Measurements from ENCODE around the gene RB1.

RB1 gene

DNA sequence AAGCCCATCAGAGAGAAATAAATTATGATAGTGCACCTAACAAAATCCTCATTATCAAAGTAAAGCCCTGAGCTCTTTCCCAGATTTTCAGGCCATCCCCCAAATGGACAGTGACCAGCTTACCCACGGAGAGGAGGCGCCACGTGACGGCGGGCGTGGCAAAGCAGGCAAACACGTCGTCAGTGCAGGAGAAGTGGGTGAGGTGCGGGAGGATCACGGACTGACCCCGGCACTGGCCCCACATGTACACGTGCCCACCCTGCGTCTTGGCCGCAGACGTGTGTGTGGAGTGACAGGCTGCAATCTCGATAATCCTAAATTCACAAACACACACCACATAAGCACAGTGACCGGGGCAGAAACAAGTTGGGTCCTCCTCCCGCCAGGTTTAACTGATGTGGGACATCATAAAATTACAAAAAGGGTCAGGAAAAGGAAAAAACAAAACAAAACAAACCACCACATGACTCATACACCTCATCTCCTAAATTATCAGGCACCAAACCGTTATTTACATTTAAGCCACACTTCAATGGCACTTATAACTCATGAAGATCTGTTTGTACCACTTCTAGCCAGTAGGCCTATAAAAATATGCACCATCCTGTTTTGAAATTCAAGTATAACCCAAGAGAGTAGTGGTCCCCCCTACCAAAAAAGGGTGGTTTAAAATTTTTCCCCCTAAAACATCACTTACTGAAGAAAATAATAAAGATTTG is 199.2 kb downstream of the RB1 start:
- DNase-seq: no peak

DNA sequence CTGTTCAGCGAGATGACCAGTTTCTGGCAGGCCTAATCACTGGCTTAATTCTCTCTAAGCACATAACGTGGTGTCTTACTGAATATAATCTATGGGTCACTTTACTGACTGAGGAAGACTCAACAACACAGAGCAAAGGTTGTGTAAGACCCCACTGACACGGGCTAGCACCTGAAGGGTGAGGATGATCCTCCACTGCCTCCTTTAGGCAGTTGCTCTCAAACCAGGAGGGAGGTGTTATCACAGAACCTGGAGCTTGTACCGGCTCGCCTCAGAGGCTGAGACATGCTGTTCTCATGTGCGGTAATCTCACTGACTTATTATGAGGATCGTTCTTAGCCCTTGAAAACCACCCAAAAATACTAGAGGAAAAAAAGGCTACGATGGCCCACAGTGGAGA is 201.1 kb downstream of the RB1 start:
- no peak for DNase-seq

DNA sequence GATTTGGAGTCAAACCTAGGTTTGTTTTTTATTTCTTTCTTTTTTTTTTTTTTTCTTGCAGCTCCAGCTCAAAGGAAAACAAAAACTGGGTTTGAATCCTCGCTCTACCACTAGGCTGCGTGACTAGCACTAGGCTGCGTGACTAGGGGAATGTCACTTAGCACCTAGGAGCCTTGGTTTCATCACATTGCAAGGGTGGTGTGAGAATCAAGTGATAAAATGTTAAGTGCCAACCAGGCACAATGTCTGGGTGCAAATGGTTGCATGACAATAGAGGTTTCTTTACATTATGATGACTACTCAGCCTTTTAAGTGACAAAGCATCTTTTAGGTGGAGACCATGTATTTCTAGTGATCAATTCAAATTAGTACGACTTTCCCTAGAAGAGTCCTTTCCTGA is 201.5 kb downstream of the RB1 start:
- DNase-seq: peak; percentile 34

DNA sequence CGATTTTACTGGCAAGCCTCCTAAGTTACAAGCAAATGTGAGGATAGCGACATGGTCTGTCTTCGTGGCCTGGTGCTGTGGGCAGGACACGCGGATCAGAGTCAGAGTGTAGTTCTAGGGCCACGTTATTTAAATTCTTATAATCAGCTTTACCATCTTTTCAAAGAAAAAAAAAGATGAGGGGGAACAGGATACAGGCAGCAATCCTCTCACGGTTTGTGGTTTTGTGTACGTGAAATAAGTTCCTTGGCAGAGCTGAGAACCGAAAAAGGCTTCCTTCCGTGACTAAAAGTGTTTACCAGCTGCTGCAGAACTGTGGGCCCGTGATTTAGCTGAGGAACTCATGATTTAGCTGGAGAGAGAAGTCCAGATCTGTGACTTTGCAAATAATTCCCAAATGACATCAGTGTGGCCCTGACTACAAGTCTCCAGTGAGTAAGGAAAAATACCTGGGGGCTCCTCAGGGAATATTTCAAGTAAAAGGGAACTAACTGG is 202.1 kb downstream of the RB1 start:
- DNase-seq: peak; percentile 53

DNA sequence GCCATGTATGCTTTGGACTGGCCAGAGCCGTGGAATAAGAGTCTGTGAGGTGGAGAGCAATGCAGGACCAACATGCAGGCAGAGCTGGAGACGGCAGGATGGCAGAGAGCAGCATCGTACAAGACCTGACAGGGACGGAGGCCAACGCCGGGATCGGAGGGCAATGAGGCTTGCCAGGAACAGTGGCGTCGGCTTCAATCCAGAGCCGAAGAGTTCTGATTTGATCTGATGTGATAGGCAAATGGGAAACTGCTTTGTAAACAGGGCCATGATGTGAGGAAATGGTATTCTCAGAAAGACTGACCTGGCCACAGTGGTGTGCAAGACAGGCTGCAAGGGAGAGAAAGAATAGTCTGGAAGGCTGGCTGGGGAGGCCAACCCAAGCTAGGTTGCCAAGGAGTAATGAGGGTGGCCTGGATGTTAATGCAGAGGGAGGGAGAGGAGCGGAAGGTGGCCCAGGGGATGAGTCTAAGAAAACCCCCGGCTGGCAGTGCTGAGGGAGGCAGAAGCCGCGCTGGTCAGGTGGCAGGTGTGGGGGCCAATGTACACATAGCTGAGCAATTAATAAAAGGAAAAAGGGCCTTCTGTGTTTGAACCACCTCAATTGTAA is 202.6 kb downstream of the RB1 start:
- no peak for DNase-seq

DNA sequence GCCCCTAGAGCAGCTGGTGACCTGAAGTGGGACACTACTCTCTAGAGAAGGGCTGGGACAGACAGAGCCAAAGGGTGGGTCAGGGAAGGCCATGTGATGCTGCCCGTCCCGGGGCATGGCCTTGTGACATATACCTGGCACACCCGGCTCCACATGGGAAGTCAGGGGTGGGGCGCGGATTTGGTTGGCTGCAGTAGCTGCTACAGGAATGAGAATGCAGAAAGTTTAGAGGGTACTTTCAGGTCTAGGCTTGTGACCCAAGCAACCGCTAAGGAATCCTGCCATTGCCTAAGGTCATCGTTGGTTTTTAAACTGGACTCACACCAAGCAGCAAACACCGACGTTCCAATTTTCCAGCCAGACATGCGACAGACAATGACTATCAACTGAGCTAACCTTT is 203.5 kb downstream of the RB1 start:
- no peak for DNase-seq

DNA sequence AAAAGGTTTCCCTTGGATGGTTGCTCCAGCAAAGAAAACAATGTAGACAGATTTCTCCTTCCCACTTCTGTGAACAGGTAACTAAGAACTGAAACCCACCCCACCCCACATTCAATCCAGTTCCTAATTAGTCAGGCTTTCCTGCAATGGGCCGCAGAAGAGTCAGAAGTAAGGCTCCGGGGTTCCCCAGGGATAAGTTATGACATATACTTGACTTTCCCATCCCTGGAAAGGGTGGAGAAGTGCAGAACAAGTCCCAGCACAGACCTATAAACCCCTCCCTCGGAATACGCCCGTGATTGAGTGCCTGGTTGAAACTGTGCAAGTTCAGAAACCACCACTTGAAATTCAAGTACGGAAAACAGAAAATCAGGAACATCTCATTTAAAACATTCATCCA is 204.5 kb downstream of the RB1 start:
- DNase-seq: no peak

DNA sequence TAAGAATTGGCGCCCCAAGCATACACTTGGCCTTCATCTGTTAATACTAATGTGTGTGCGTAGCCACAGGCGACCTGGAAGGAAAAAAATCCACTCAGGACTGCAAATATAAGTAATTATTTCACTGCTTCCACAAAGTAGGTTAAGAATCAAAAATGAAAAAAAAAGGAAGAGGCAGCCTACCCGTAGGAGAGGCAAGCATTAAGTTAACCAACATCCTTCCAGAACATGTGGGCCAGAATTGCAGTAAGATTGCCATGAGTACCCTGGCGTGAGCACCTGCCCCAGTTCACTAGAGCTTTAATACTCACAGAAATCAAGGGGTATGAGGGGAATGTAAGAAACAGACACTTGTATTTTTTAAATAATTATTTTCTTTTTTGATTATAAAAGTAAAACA is 207.1 kb downstream of the RB1 start:
- DNase-seq: no peak

DNA sequence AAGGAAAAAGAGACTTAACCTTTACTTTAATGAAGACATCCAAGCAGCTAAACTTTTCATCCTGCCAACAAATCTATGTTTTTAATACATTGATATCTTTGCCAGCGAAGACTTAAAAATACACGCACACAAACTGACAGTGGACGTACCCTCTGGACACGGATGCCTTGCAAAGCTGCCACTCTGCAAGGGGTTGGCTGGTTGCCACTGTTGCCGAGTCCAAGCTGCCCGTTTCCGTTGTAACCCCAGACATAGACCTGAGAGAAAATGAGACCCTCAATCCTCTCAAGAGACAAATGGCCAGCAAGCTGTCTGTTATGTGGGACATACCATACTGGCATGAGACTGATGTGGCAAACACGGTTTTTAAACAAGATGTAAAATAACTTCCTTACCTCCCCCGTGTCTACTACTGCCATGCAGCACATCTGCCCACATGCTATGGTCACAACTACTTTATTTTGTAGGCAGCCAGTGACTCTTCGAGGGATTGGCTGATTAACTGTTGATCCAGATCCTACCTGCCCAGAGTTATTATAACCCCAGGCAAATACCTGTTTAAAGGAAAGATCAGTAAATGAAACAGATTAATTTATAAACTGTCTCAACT is 208.2 kb downstream of the RB1 start:
- no peak for DNase-seq

DNA sequence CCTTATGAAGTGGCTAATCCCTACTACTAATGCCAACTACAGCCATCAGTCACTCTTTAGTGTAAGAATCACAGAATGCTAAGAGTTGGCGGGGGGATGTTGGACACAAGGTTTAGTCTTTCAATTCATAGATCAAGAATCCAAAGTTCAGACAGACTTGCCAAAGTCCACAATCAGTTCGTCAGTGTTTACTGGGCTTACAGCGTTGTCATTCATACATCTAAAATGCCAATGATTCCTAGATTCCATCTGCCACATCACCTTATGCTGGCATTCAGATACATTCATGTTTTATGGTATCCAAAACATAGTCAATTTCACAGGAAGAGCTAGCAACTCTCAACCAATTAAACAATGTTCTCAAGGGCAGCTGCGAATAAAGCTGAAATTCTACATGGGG is 211.2 kb downstream of the RB1 start:
- no peak for DNase-seq

DNA sequence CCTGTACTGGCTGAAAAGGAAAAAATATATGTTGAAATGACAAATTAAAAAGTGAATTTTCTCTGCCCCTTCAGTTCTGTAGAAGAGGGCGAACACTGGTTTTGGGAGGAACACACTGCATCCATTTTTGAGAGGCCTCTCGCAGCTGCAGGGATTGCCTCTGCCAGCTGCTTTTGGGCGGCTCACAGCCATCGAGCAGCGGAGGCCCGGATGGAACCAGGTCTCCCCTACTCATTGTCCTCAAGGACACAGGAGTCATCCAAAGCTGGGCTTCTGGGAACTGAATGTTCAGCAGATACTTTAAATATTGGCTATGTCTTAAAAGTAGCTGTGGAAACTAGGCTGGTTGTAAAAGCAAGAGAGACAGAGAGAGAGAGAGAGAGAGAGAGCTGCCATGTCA is 212.2 kb downstream of the RB1 start:
- DNase-seq: no peak

DNA sequence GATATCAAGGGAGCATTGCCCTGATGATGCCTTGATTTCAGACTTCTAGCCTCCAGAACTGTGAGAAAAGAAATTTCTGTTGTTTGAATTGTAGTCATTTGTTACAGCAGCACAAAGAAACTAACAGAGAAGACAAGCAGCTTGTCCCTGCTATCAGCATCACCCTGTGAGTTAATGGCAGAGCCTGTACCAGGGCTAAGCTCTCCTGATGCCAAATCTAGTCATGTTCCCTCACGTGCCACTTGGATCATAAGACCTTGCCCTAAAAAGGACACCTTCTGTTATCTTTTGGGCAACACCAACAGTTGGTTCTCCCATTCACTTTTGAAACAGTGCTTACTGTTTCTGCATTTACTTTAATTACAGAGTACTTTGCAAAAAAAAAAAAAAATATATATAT is 214.5 kb downstream of the RB1 start:
- no peak for DNase-seq

DNA sequence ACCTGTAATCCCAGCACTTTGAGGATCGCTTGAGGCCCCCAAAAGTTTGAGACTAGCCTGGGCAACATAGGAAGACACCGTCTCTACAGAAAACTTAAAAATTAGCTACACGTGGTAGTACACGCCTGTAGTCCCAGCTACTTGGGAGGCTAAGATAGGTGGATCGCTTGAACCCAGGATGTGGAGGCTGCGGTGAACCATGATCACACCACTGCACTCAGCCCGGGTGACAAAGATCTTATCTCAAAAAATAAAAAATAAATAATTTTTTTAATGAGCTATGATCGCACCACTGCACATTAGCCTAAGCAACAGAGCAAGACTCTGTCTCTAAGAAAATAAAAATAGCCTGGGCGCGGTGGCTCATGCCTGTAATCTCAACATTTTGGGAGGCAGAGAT is 222.7 kb downstream of the RB1 start:
- no peak for DNase-seq

DNA sequence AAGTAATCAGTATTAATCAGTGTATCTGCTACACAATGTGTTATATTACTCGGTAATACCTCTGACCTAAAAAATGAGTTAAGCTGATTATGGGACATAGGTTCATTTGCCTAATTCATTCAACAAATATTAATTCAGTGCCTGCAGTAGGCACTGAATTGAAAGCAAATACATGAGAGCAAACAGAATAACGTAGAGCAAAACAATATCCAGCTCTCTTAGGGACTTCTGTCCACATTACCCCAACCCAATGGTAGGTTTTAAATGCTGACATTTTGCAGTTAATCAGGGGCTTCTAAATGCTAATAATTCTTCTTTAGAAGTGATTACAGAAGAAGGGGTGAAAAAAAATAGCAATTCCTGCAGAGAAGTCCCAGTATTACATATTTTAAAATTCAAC is 224.4 kb downstream of the RB1 start:
- no peak for DNase-seq

DNA sequence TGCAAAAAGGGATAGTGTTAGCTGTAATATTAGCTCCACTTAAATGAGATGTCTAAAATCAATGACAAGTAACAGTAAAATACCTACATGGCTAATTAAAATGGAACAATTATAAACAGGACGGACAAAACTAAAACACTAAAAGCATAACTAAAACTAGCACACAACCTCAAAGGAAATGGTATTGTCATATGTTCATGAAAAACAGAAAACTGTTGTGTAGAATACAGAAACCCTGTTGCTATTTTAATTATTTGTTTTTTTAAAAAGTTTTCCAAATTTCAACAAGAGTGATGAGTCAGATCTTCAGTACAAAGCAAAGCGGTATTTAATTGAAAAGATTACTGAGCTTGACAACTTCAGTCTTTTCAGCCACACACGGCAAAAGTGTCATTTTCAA is 225.2 kb downstream of the RB1 start:
- no peak for DNase-seq

DNA sequence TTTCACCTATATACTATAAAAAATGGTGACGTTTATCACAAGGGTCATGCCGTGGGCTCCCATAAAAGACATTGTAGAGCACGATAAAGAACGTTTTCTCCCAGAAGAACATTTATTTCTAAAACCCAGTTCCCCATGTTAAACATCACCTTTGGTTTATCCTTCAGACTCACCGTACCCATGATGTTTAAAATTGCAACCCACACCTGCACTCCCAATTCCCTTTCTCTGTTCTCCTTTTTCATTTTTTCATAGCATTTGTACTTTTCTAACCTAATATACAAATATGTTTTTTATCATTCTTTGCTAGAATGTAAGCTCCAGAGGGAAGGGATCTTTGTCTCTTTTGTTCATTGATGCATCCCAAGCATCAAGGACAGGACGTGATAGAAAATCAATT is 227.3 kb downstream of the RB1 start:
- no peak for DNase-seq

Measured in activated naive CD4-positive, alpha-beta T cell treated with Interleukin-2 at 50 U/mL for 16 hours (primary cell).